Spleen (tissue), 11 donors: ENCODE results near the gene POLR3E. TPM values are rescaled to one million over a fixed set of nuclear protein-coding genes. Genes with fewer than 3 reads are reported as not detected.

ENCODE experiments used
- DNase-seq: peaks from one replicate; pipeline ENCODE4 v3.0.0-alpha.2; 2020
- H3K27ac ChIP-seq, 8 donors: fragments of 200-600 bp; sonication (generic) in 7 of 8; 1 replicate in 4 of 8; 2 replicates in 4 of 8; pipeline versions ENCODE4 v1.5.0 to v1.8.0; 2016 to 2021; ENCODE audit warnings: inconsistent platforms in 4 of 8, mild to moderate bottlenecking in 4 of 8, moderate library complexity in 1 of 8
- H3K27me3 ChIP-seq, 7 donors: fragments of 200-600 bp; sonication (generic) in 6 of 7; replicated peaks in 1 of 7; 1 replicate in 4 of 7; 2 replicates in 3 of 7; pipeline versions ENCODE4 v1.5.0 to v1.8.0; 2016 to 2021; ENCODE audit warnings: inconsistent platforms in 3 of 7, mild to moderate bottlenecking in 1 of 7
- H3K36me3 ChIP-seq, 6 donors: fragments of 200-600 bp; sonication (generic) in 5 of 6; 1 replicate in 4 of 6; 2 replicates in 2 of 6; pipeline versions ENCODE4 v1.5.0 to v1.8.0; 2016 to 2021; ENCODE audit warnings: inconsistent platforms in 2 of 6
- H3K4me1 ChIP-seq, 6 donors: fragments of 200-600 bp; sonication (generic) in 5 of 6; 1 replicate in 3 of 6; 2 replicates in 3 of 6; pipeline versions ENCODE4 v1.5.0 to v1.8.0; 2016 to 2021; ENCODE audit warnings: inconsistent platforms in 3 of 6
- H3K4me3 ChIP-seq, 8 donors: fragments of 200-600 bp; sonication (generic) in 7 of 8; 1 replicate in 4 of 8; 2 replicates in 4 of 8; pipeline versions ENCODE4 v1.5.0 to v1.8.0; 2016 to 2021; ENCODE audit warnings: inconsistent platforms in 4 of 8, mild to moderate bottlenecking in 4 of 8, moderate library complexity in 2 of 8
- H3K9me3 ChIP-seq, 8 donors: fragments of 200-600 bp; sonication (generic) in 7 of 8; 1 replicate in 4 of 8; 2 replicates in 4 of 8; pipeline versions ENCODE4 v1.5.0 to v1.8.0; 2016 to 2021; ENCODE audit warnings: inconsistent platforms in 4 of 8
- CTCF ChIP-seq, 11 experiments: fragments of 200-600 bp in 7 of 11; fragments of 450-650 bp in 4 of 11; sonication (generic) in 4 of 11; IDR thresholded peaks in 8 of 11; conservative IDR thresholded peaks in 3 of 11; 1 replicate in 7 of 11; 2 replicates in 4 of 11; pipeline versions ENCODE4 v1.4.0 to v1.8.0; 2016 to 2021; ENCODE audit warnings: antibody characterized with exemption in 11 of 11, inconsistent platforms in 4 of 11, mild to moderate bottlenecking in 1 of 11
- POLR2A ChIP-seq, 3 donors: fragments of 450-650 bp; IDR thresholded peaks; one replicate each; pipeline ENCODE4 v1.5.1; 2017; ENCODE audit warnings: antibody characterized with exemption in 3 of 3, mild to moderate bottlenecking in 1 of 3
- POLR2AphosphoS5 ChIP-seq, 3 donors: sonication (generic); formaldehyde crosslinking; IDR thresholded peaks; one replicate each; pipeline ENCODE4 v1.5.1; 2017; ENCODE audit warnings: antibody characterized with exemption in 3 of 3
- WGBS, 5 donors: extraction: QIAGEN DNeasy Blood & Tissue Kit in 3 of 5; methylation state at CpG; one replicate each; pipeline versions ENCODE4 v1.1.5 to v1.1.7; 2013 to 2018; 5-methylcytosine and 5-hydroxymethylcytosine counted together
- intact Hi-C: fragments of 100-400 bp; cut with DNase I; formaldehyde crosslinking; loops from one replicate; pipeline ENCODE4 v1.15.0; 2023; ENCODE audit warnings: low total_unique reads
- polyA plus RNA-seq, 3 donors: library from polyadenylated mRNA; stranded (reverse); fragments of 200-250 nt; gene quantifications; one replicate each; pipeline ENCODE4 v1.2.1, GENCODE V29; 2013
- total RNA-seq, 7 donors: library from RNA; depleted of rRNA in 3 of 7; stranded (reverse); fragments of >200 nt in 3 of 7; fragmentation: NEBNext Ultra II Directional in 4 of 7; extraction: Animal tissue kit (Norgen Biotek cat#: 25700) in 4 of 7; gene quantifications; one replicate each; pipeline versions ENCODE4 v1.1.0 to v1.2.1, GENCODE V29; 2016 to 2021
- donor health status: healthy with polysubstance abuse.
- donor health status: DM: no; HTN: no; CAD: no; lungs with moderate emphysema.
- donor health status: DM: no; HTN: no; CAD: no.
- donor health status: Bipolar disorder and iron deficiency.
- donor health status: healthy.
- donor health status: DM: no; HTN: no; CAD: no.
- donor health status: DM: yes; HTN: yes; CAD: no.

Gene POLR3E
- total and polyA plus RNA-seq, 10 donors: 17.3 to 58.0 (median 44.7) TPM

GRCh38 chr16:22330326-22330725, 33.1 kb downstream of the POLR3E start:
- H3K27me3 ChIP-seq: no peaks in the 10 kb centered on the region
- WGBS, 5 donors: 63 to 74% (median 65%) methylated on average over 4 of the region's 4 CpGs
- H3K27ac ChIP-seq: peak overlapping the region in 3 of 8 donors; percentile 5 to 37 (median 36)
- no peak for DNase-seq
- peaks cover 2 to 100% (median 84%) of the 10 kb centered on the region in 6 donors for H3K36me3 ChIP-seq
- H3K4me3 ChIP-seq: no peak overlapping the region
- peaks cover 0 to under 1% (median 0%) of the 10 kb centered on the region in 8 donors for H3K9me3 ChIP-seq
- intact Hi-C loops: no loop called here
- H3K4me1 ChIP-seq: peaks cover 0 to 9% (median 3%) of the 10 kb centered on the region in 6 donors
- TF ChIP-seq CTCF (IDR thresholded peaks at IDR 0.05 in 8 of 11, conservative IDR thresholded peaks at IDR 0.05 in 3 of 11): no peak
- TF ChIP-seq POLR2AphosphoS5 (IDR thresholded peaks at IDR 0.05): no peak
- TF ChIP-seq POLR2A (IDR thresholded peaks at IDR 0.05): no peak

- peak overlapping the region in 3 of 8 donors; percentile 5 to 28 (median 18) for H3K27ac ChIP-seq
- no peak for DNase-seq
Measured at GRCh38 chr16:22333457-22333994, 36.3 kb downstream of the POLR3E start.

GRCh38 chr16:22335668-22336246, 38.5 kb downstream of the POLR3E start:
- intact Hi-C loops: no loop called here
- peaks cover 2 to 77% (median 50%) of the 10 kb centered on the region in 6 donors for H3K36me3 ChIP-seq
- no peak overlapping the region for H3K4me3 ChIP-seq
- H3K9me3 ChIP-seq: peaks cover 8 to 53% (median 44%) of the 10 kb centered on the region in 8 donors
- TF ChIP-seq POLR2AphosphoS5 (IDR thresholded peaks at IDR 0.05) (peak; percentile 15 to 29 (median 21)), CTCF (IDR thresholded peaks at IDR 0.05 in 8 of 11, conservative IDR thresholded peaks at IDR 0.05 in 3 of 11) (no peak)
- no peak for DNase-seq
- 60 to 100% (median 97%) methylated on average over 3 of the region's 3 CpGs for WGBS, 5 donors
- no peaks in the 10 kb centered on the region for H3K27me3 ChIP-seq
- no peak overlapping the region for H3K27ac ChIP-seq
- no peaks in the 10 kb centered on the region for H3K4me1 ChIP-seq

More at GRCh38 chr16:22333457-22333994, 36.3 kb downstream of the POLR3E start:
- Histone ChIP-seq H3K27me3 (no peaks in the 10 kb centered on the region), H3K9me3 (peaks cover 8 to 33% (median 27%) of the 10 kb centered on the region in 8 donors), H3K36me3 (peaks cover 2 to 91% (median 61%) of the 10 kb centered on the region in 6 donors), H3K4me3 (no peak overlapping the region), H3K4me1 (peaks cover 0 to 9% (median 3%) of the 10 kb centered on the region in 6 donors)
- WGBS, 5 donors: 68 to 86% (median 76%) methylated on average over 6 of the region's 6 CpGs
- intact Hi-C loops: no loop called here
- no peak for TF ChIP-seq CTCF (IDR thresholded peaks at IDR 0.05 in 8 of 11, conservative IDR thresholded peaks at IDR 0.05 in 3 of 11)
- TF ChIP-seq POLR2AphosphoS5 (IDR thresholded peaks at IDR 0.05): peak in 1 of 3 donors; percentile 58
- TF ChIP-seq POLR2A (IDR thresholded peaks at IDR 0.05): no peak

- intact Hi-C loops: no loop called here
- TF ChIP-seq POLR2AphosphoS5 (IDR thresholded peaks at IDR 0.05) (no peak), POLR2A (IDR thresholded peaks at IDR 0.05) (no peak), CTCF (IDR thresholded peaks at IDR 0.05 in 8 of 11, conservative IDR thresholded peaks at IDR 0.05 in 3 of 11) (no peak)
- Histone ChIP-seq H3K27me3 (no peaks in the 10 kb centered on the region), H3K36me3 (peaks cover 0 to 76% (median 45%) of the 10 kb centered on the region in 6 donors), H3K9me3 (peaks cover 8 to 61% (median 51%) of the 10 kb centered on the region in 8 donors), H3K27ac (no peak overlapping the region), H3K4me1 (no peaks in the 10 kb centered on the region), H3K4me3 (no peak overlapping the region)
- no peak for DNase-seq
Measured at GRCh38 chr16:22336581-22336980, 39.4 kb downstream of the POLR3E start.
